Lower lobe of right lung (tissue), 2 donors: ENCODE measurements around the gene PCDH9. TPM values are rescaled to one million over a fixed set of nuclear protein-coding genes. Genes with fewer than 3 reads are reported as not detected.

Experiments
- ATAC-seq, 2 donors: fragments of 200-7000 bp; cut with Tn5 transposase; one replicate each; pipeline ENCODE4 v1.9.1; 2020 to 2022; ENCODE audit warnings: mild to moderate bottlenecking in 2 of 2, moderate library complexity in 2 of 2
- DNase-seq: peaks from one replicate; pipeline ENCODE4 v3.0.0-alpha.2; 2020
- H3K27ac ChIP-seq: fragments of 200-600 bp; one replicate; pipeline ENCODE4 v1.8.0; 2022
- H3K27me3 ChIP-seq: fragments of 200-600 bp; one replicate; pipeline ENCODE4 v1.8.0; 2022; ENCODE audit warnings: low read depth
- H3K36me3 ChIP-seq: fragments of 200-600 bp; one replicate; pipeline ENCODE4 v1.8.0; 2022; ENCODE audit warnings: mild to moderate bottlenecking
- H3K4me1 ChIP-seq: fragments of 200-600 bp; one replicate; pipeline ENCODE4 v1.8.0; 2022
- H3K4me3 ChIP-seq: fragments of 200-600 bp; one replicate; pipeline ENCODE4 v1.8.0; 2022; ENCODE audit warnings: mild to moderate bottlenecking
- H3K9me3 ChIP-seq: fragments of 200-600 bp; one replicate; pipeline ENCODE4 v1.8.0; 2022
- intact Hi-C: fragments of 100-400 bp; cut with DNase I; formaldehyde crosslinking; loops from one replicate; pipeline ENCODE4 v1.11.0; 2022
- total RNA-seq: library from RNA; stranded (reverse); fragmentation: NEBNext Ultra II Directional; extraction: Animal tissue kit (Norgen Biotek cat#: 25700); gene quantifications from one replicate; pipeline ENCODE4 v1.2.1, GENCODE V29; 2021
- TF ChIP-seq, protein P1 (sequence below): fragments of 200-600 bp; IDR thresholded peaks from one replicate; pipeline ENCODE4 v1.8.0; 2022; ENCODE audit warnings: antibody characterized with exemption, mild to moderate bottlenecking
- donor health status: DM: no; HTN: yes; CAD: no; lungs with severe emphysema.

Gene PCDH9
- total RNA-seq, 1 donor from 2014 or later, result 8.9 TPM

DNA sequence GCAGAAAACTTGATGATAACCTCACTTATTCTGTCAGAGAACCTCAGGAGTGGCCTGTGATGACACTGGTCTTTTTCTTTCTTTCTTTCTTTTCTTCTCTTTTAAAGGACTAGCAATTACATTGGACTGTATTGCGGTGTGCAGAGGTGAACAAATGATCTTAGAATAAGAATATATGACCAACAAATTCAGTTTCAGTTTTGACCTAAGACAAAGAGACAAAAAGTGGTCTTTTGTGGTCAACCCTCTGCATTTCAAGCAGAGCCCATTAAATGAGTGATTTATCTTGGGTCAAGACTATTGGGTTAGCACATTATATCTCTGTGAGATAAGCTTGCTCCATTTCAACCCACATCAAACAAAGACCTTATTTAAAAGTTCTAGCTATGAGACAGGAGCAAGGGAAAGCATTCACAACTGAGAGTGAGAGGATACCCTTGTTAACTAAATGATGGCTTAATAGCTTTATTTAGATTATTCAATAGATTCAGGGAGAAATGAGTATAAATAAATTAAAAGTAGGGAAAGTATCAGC is 644.4 kb downstream of the PCDH9 start:
- Histone ChIP-seq H3K4me3 (no peak overlapping the region), H3K27me3 (no peaks in the 10 kb centered on the region), H3K4me1 (no peaks in the 10 kb centered on the region), H3K36me3 (no peaks in the 10 kb centered on the region), H3K9me3 (no peaks in the 10 kb centered on the region), H3K27ac (no peak overlapping the region)
- TF ChIP-seq, protein P1, sequence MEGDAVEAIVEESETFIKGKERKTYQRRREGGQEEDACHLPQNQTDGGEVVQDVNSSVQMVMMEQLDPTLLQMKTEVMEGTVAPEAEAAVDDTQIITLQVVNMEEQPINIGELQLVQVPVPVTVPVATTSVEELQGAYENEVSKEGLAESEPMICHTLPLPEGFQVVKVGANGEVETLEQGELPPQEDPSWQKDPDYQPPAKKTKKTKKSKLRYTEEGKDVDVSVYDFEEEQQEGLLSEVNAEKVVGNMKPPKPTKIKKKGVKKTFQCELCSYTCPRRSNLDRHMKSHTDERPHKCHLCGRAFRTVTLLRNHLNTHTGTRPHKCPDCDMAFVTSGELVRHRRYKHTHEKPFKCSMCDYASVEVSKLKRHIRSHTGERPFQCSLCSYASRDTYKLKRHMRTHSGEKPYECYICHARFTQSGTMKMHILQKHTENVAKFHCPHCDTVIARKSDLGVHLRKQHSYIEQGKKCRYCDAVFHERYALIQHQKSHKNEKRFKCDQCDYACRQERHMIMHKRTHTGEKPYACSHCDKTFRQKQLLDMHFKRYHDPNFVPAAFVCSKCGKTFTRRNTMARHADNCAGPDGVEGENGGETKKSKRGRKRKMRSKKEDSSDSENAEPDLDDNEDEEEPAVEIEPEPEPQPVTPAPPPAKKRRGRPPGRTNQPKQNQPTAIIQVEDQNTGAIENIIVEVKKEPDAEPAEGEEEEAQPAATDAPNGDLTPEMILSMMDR, result no peak
- ATAC-seq, result no peak
- DNase-seq, result no peak
- intact Hi-C loops, result no loop called here

DNA sequence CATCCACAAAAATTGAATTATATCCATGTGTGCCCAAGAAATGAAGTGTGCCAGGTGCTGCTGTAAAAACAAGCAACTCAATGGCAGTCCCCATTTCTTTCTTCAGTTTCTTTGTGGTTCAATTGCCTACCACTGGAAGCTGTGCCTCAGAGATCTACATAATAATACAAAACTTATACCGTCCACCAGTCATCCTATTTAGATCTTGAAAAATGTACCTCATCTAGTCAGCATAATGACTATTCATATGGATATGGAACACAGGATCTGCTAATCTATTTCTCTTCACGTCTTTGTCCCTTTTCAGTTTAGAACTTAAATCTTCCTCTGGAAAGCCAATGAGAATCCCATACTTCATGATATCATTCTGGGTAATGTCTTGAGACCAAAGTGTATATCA is 648.5 kb downstream of the PCDH9 start:
- H3K9me3 ChIP-seq, result no peaks in the 10 kb centered on the region
- no peaks in the 10 kb centered on the region for H3K4me1 ChIP-seq
- TF ChIP-seq, protein P1, result no peak
- H3K27me3 ChIP-seq, result no peaks in the 10 kb centered on the region
- DNase-seq (no peak), ATAC-seq (no peak)
- H3K4me3 ChIP-seq, result no peak overlapping the region
- intact Hi-C loops, result no loop called here
- no peak overlapping the region for H3K27ac ChIP-seq
- H3K36me3 ChIP-seq, result no peaks in the 10 kb centered on the region

DNA sequence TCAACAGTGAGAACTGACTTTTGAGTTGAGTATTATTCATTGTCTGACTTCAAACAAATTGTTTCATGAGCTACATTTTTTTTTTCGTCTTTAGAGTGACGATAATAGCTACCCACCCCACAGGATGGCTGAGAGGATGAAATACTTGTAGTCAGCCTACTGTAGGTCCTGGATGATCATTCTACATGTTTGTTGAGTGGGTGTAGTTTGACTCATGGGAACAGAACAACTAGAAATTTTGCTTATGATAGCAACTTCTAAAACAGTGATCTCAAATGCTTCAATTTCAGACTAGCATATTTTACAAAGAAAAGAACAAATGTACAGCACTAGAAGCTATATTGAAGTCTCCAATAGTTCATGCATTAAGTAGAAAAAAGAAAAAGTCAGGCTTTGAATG is 651.8 kb downstream of the PCDH9 start:
- Histone ChIP-seq H3K4me1 (no peaks in the 10 kb centered on the region), H3K27ac (no peak overlapping the region), H3K36me3 (no peaks in the 10 kb centered on the region), H3K4me3 (no peak overlapping the region), H3K27me3 (no peaks in the 10 kb centered on the region), H3K9me3 (no peaks in the 10 kb centered on the region)
- TF ChIP-seq, protein P1, result no peak
- no peak for DNase-seq
- no peak for ATAC-seq
- intact Hi-C loops, result no loop called here

DNA sequence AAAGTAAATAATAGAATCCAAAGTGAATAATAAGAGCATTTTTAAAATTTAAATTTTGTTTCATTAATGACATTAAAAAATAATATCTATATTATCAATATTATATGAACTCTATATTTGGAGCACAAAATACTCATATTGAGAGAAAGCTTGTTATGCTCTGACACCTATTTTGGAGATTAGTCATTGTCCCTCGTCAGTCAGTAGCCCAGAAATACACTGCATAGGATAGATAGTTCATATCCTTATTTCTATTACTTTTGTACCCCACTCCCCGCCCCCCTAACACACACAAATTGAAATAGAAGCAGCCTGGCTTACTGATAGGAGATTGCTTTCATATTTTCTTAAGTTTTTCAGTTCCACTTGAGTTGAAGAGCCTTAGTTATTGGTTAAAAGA is 652.8 kb downstream of the PCDH9 start:
- Histone ChIP-seq H3K4me3 (no peak overlapping the region), H3K4me1 (no peaks in the 10 kb centered on the region), H3K27ac (no peak overlapping the region), H3K27me3 (no peaks in the 10 kb centered on the region), H3K9me3 (no peaks in the 10 kb centered on the region), H3K36me3 (no peaks in the 10 kb centered on the region)
- DNase-seq, result no peak
- ATAC-seq, result no peak
- intact Hi-C loops, result no loop called here
- TF ChIP-seq, protein P1, result no peak

DNA sequence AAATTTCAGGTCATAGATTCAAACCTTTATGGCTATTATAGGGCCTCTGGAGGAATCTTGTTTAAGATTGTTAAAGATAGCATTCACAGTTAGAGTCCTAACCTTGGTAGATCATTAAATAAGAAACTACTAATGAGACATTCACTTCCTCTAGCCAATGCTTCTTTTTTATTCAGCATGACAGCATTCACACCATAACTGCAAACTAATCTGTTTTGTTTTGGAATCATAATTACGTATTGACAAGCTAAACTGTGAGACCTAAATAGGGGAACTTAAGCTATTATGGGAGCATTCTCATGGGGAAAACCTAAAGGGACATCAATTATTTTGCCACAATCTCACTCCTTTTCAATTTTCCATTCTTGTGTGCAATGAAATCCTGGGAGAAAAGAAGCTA is 653.8 kb downstream of the PCDH9 start:
- Histone ChIP-seq H3K4me3 (no peak overlapping the region), H3K36me3 (no peaks in the 10 kb centered on the region), H3K27ac (no peak overlapping the region), H3K9me3 (no peaks in the 10 kb centered on the region), H3K27me3 (no peaks in the 10 kb centered on the region), H3K4me1 (no peaks in the 10 kb centered on the region)
- TF ChIP-seq, protein P1, result no peak
- ATAC-seq, result no peak
- DNase-seq, result no peak
- intact Hi-C loops, result no loop called here

DNA sequence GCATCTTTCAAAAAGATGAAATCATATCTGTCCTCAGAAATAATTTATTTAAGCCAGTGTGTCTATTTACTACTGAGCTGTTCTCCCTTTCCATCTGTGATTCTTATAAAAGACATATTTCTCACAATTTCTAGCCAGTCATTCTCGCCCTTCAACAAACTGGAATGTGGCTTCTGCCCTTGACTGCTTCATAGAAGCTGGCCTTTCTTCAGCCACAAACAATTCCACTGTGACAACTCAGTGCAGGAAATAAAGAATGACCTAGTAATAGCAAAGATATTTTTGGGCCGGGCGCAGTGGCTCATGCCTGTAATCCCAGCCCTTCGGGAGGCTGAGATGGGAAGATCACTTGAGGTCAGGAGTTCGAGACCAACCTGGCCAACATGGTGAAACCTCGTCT is 655.5 kb downstream of the PCDH9 start:
- H3K4me1 ChIP-seq, result no peaks in the 10 kb centered on the region
- intact Hi-C loops, result no loop called here
- no peaks in the 10 kb centered on the region for H3K36me3 ChIP-seq
- DNase-seq (no peak), ATAC-seq (no peak)
- no peak overlapping the region for H3K4me3 ChIP-seq
- H3K9me3 ChIP-seq, result no peaks in the 10 kb centered on the region
- TF ChIP-seq, protein P1, result no peak
- H3K27me3 ChIP-seq, result no peaks in the 10 kb centered on the region
- H3K27ac ChIP-seq, result no peak overlapping the region
